Right lobe of liver (tissue), 6 donors: ENCODE results near the gene SLPI. TPM values are rescaled to one million over a fixed set of nuclear protein-coding genes. Genes with fewer than 3 reads are reported as not detected.

Experiments
- ATAC-seq, 4 donors: fragments of 200-7000 bp; cut with Tn5 transposase; one replicate each; pipeline ENCODE4 v1.9.1; 2020; ENCODE audit warnings: mild to moderate bottlenecking in 4 of 4, moderate library complexity in 4 of 4
- DNase-seq, 3 donors: peaks; one replicate each; pipeline ENCODE4 v3.0.0-alpha.2; 2020
- H3K27ac ChIP-seq, 3 donors: fragments of 200-600 bp; one replicate each; pipeline ENCODE4 v1.8.0; 2022
- H3K27me3 ChIP-seq, 2 donors: fragments of 200-600 bp; one replicate each; pipeline ENCODE4 v1.8.0; 2022
- H3K36me3 ChIP-seq, 4 donors: fragments of 200-600 bp; sonication (generic) in 1 of 4; one replicate each; pipeline versions ENCODE4 v1.5.1 to v1.8.0; 2017 to 2022; ENCODE audit warnings: control low read depth in 1 of 4
- H3K4me1 ChIP-seq, 4 donors: fragments of 200-600 bp; sonication (generic) in 1 of 4; one replicate each; pipeline versions ENCODE4 v1.5.1 to v1.8.0; 2017 to 2022; ENCODE audit warnings: control low read depth in 1 of 4
- H3K4me3 ChIP-seq, 3 donors: fragments of 200-600 bp; one replicate each; pipeline ENCODE4 v1.8.0; 2022
- H3K9me3 ChIP-seq, 4 donors: fragments of 200-600 bp; sonication (generic) in 1 of 4; one replicate each; pipeline versions ENCODE4 v1.5.1 to v1.8.0; 2017 to 2022; ENCODE audit warnings: control low read depth in 1 of 4
- CTCF ChIP-seq, 4 donors: fragments of 200-600 bp in 3 of 4; fragments of 450-650 bp in 1 of 4; IDR thresholded peaks; one replicate each; pipeline versions ENCODE4 v1.5.1 to v1.8.0; 2016 to 2022; ENCODE audit warnings: antibody characterized with exemption in 4 of 4, mild to moderate bottlenecking in 2 of 4
- POLR2A ChIP-seq: fragments of 450-650 bp; IDR thresholded peaks from one replicate; pipeline ENCODE4 v1.6.1; 2017; ENCODE audit warnings: antibody characterized with exemption, mild to moderate bottlenecking
- WGBS: methylation state at CpG from one replicate; pipeline ENCODE4 v1.1.6; 2018; ENCODE audit warnings: low coverage, low lambda C conversion rate; ENCODE audit not compliant: insufficient coverage; ENCODE audit errors: missing lambda C conversion rate; 5-methylcytosine and 5-hydroxymethylcytosine counted together
- intact Hi-C, 2 donors: fragments of 100-400 bp; cut with DNase I; formaldehyde crosslinking; loops; one replicate each; pipeline versions ENCODE4 v1.11.2 to v1.14.1; 2022
- total RNA-seq, 6 experiments: library from RNA; depleted of rRNA in 2 of 6; stranded (reverse); fragments of >200 nt in 2 of 6; fragmentation: NEBNext Ultra II Directional in 3 of 6; extraction: Animal tissue kit (Norgen Biotek cat#: 25700) in 3 of 6; gene quantifications; one replicate each; pipeline versions ENCODE4 v1.1.0 to v1.2.4, GENCODE V29; 2016 to 2023
- donor health status: DM: no; HTN: yes; CAD: no.
- donor health status: DM: no; HTN: no; CAD: no.
- donor health status: DM: no; HTN: no; CAD: no.
- donor health status: DM: no; HTN: yes; CAD: no.
- donor health status: DM: no; HTN: yes; CAD: no.

The SLPI gene
- total RNA-seq, 6 experiments from 2014 or later: 51.9 to 197 (median 169) TPM

GRCh38 chr20:45258259-45258658 is 3.9 kb upstream of the SLPI start:
- 74% methylated on average over 2 of the region's 3 CpGs for WGBS
- Histone ChIP-seq H3K27ac (no peak overlapping the region), H3K36me3 (no peaks in the 10 kb centered on the region), H3K27me3 (no peaks in the 10 kb centered on the region), H3K4me1 (peaks cover 0 to 15% (median 7%) of the 10 kb centered on the region in 4 donors), H3K9me3 (no peaks in the 10 kb centered on the region), H3K4me3 (no peak overlapping the region)
- intact Hi-C loops: no loop called here
- ATAC-seq (no peak), DNase-seq (no peak)
- TF ChIP-seq CTCF (IDR thresholded peaks at IDR 0.05): no peak
- no peak for TF ChIP-seq POLR2A

- H3K4me3 ChIP-seq: no peak overlapping the region
- H3K9me3 ChIP-seq: no peaks in the 10 kb centered on the region
- ATAC-seq: no peak
- peaks cover 0 to 17% (median 7%) of the 10 kb centered on the region in 4 donors for H3K4me1 ChIP-seq
- intact Hi-C loops: no loop called here
- no peak for TF ChIP-seq CTCF (IDR thresholded peaks at IDR 0.05)
- no peak for TF ChIP-seq POLR2A
- H3K36me3 ChIP-seq: no peaks in the 10 kb centered on the region
- no peak for DNase-seq
- WGBS: 74% methylated on average over 7 of the region's 7 CpGs
- H3K27ac ChIP-seq: no peak overlapping the region
- no peaks in the 10 kb centered on the region for H3K27me3 ChIP-seq
These were observed 3.3 kb upstream of the SLPI start for GRCh38 chr20:45257711-45258110.

GRCh38 chr20:45257161-45257560 is 2.8 kb upstream of the SLPI start:
- Histone ChIP-seq H3K27ac (no peak overlapping the region), H3K9me3 (no peaks in the 10 kb centered on the region), H3K4me3 (no peak overlapping the region), H3K36me3 (no peaks in the 10 kb centered on the region), H3K27me3 (no peaks in the 10 kb centered on the region), H3K4me1 (peaks cover 0 to 21% (median 7%) of the 10 kb centered on the region in 4 donors)
- no peak for ATAC-seq
- no peak for DNase-seq
- intact Hi-C loops: no loop called here
- WGBS: 94% methylated on average over 3 of the region's 3 CpGs
- TF ChIP-seq CTCF (IDR thresholded peaks at IDR 0.05) (no peak), POLR2A (no peak)

- intact Hi-C loops: no loop called here
- DNase-seq: peak in 1 of 3 donors; percentile 49
- H3K4me1 ChIP-seq: peaks cover 0 to 35% (median 11%) of the 10 kb centered on the region in 4 donors
- peak in 1 of 4 donors; percentile 67 for ATAC-seq
- no peaks in the 10 kb centered on the region for H3K27me3 ChIP-seq
- TF ChIP-seq CTCF (IDR thresholded peaks at IDR 0.05): no peak
- no peak for TF ChIP-seq POLR2A
- H3K4me3 ChIP-seq: no peak overlapping the region
- H3K9me3 ChIP-seq: no peaks in the 10 kb centered on the region
- no peaks in the 10 kb centered on the region for H3K36me3 ChIP-seq
- H3K27ac ChIP-seq: no peak overlapping the region
- 88% methylated on average over 2 of the region's 4 CpGs for WGBS
These were observed 1.1 kb downstream of the SLPI start for GRCh38 chr20:45253261-45253660.
